ENCODE results near the gene MGST3. TPM values are rescaled to one million over a fixed set of nuclear protein-coding genes. Genes with fewer than 3 reads are reported as not detected.

Gene MGST3
- total RNA-seq, 2 donors from 2014 or later = 113 to 147 TPM

GRCh38 chr1:165674599-165674998 is 43.6 kb downstream of the MGST3 start:
- WGBS, 2 experiments (ENCODE audit: insufficient coverage in 1 of 2, insufficient read length in 1 of 2) = 89 to 94% methylated on average over 5 to 8 of the region's 8 CpGs
- no peaks in the 10 kb centered on the region for H3K4me1 Mint-ChIP-seq
- H3K36me3 Mint-ChIP-seq (ENCODE audit: low read depth) = peaks cover 70% of the 10 kb centered on the region

GRCh38 chr1:165675794-165676193 is 44.8 kb downstream of the MGST3 start:
- Mint-ChIP-seq H3K4me1 (no peaks in the 10 kb centered on the region), H3K36me3 (ENCODE audit: low read depth) (peaks cover 72% of the 10 kb centered on the region), H3K9me3 (peaks cover 17% of the 10 kb centered on the region), H3K4me3 (no peak overlapping the region), H3K27me3 (ENCODE audit: insufficient read depth) (no peaks in the 10 kb centered on the region), H3K27ac (no peak overlapping the region)
- H3K4me3 ChIP-seq (ENCODE audit: low read length) = no peak overlapping the region
- no peak overlapping the region for H3K9ac ChIP-seq (ENCODE audit: extremely low read depth, low read length, poor library complexity, severe bottlenecking)
- no peaks in the 10 kb centered on the region for H3K4me1 ChIP-seq (ENCODE audit: control insufficient read depth, insufficient read depth, low read length)
- H3K27me3 ChIP-seq (ENCODE audit: control insufficient read depth, insufficient read depth, low read length, poor library complexity, severe bottlenecking) = no peaks in the 10 kb centered on the region
- H3K36me3 ChIP-seq (ENCODE audit: control insufficient read depth, insufficient read depth, low read length) = peaks cover 56% of the 10 kb centered on the region
- WGBS, 2 experiments (ENCODE audit: insufficient coverage in 1 of 2, insufficient read length in 1 of 2) = 100% methylated on average over 1 of the region's 1 CpG; no CpG with 5 or more reads in 1 of the 2 experiments
- H3K27ac ChIP-seq (ENCODE audit: low read depth, low read length) = no peak overlapping the region
- DNase-seq = no peak
- TF ChIP-seq CTCF (conservative IDR thresholded peaks at IDR 0.05) = no peak
- H3K9me3 ChIP-seq (ENCODE audit: control insufficient read depth, low read length) = peaks cover 24% of the 10 kb centered on the region

More at GRCh38 chr1:165674599-165674998, 43.6 kb downstream of the MGST3 start:
- peaks cover 15% of the 10 kb centered on the region for H3K9me3 Mint-ChIP-seq
- H3K36me3 ChIP-seq (ENCODE audit: control insufficient read depth, insufficient read depth, low read length) = peaks cover 46% of the 10 kb centered on the region
- H3K4me1 ChIP-seq (ENCODE audit: control insufficient read depth, insufficient read depth, low read length) = no peaks in the 10 kb centered on the region
- DNase-seq = no peak
- H3K27me3 Mint-ChIP-seq (ENCODE audit: insufficient read depth) = no peaks in the 10 kb centered on the region
- peaks cover 13% of the 10 kb centered on the region for H3K9me3 ChIP-seq (ENCODE audit: control insufficient read depth, low read length)
- no peaks in the 10 kb centered on the region for H3K27me3 ChIP-seq (ENCODE audit: control insufficient read depth, insufficient read depth, low read length, poor library complexity, severe bottlenecking)
- H3K4me3 ChIP-seq (ENCODE audit: low read length) = no peak overlapping the region
- H3K9ac ChIP-seq (ENCODE audit: extremely low read depth, low read length, poor library complexity, severe bottlenecking) = no peak overlapping the region
- H3K4me3 Mint-ChIP-seq = no peak overlapping the region
- no peak overlapping the region for H3K27ac ChIP-seq (ENCODE audit: low read depth, low read length)
- TF ChIP-seq CTCF (conservative IDR thresholded peaks at IDR 0.05) = no peak
- H3K27ac Mint-ChIP-seq = no peak overlapping the region

GRCh38 chr1:165678509-165678908 is 47.5 kb downstream of the MGST3 start:
- Histone ChIP-seq H3K4me3 (ENCODE audit: low read length) (no peak overlapping the region), H3K27me3 (ENCODE audit: control insufficient read depth, insufficient read depth, low read length, poor library complexity, severe bottlenecking) (no peaks in the 10 kb centered on the region), H3K4me1 (ENCODE audit: control insufficient read depth, insufficient read depth, low read length) (no peaks in the 10 kb centered on the region), H3K9me3 (ENCODE audit: control insufficient read depth, low read length) (peaks cover 36% of the 10 kb centered on the region), H3K27ac (ENCODE audit: low read depth, low read length) (no peak overlapping the region), H3K36me3 (ENCODE audit: control insufficient read depth, insufficient read depth, low read length) (peaks cover 59% of the 10 kb centered on the region), H3K9ac (ENCODE audit: extremely low read depth, low read length, poor library complexity, severe bottlenecking) (no peak overlapping the region)
- Mint-ChIP-seq H3K4me1 (peaks cover 2% of the 10 kb centered on the region), H3K4me3 (no peak overlapping the region), H3K27me3 (ENCODE audit: insufficient read depth) (no peaks in the 10 kb centered on the region), H3K36me3 (ENCODE audit: low read depth) (peaks cover 73% of the 10 kb centered on the region), H3K27ac (no peak overlapping the region), H3K9me3 (peaks cover 21% of the 10 kb centered on the region)
- 7% methylated on average over 2 of the region's 2 CpGs; no CpG with 5 or more reads in 1 of the 2 experiments for WGBS, 2 experiments (ENCODE audit: insufficient coverage in 1 of 2, insufficient read length in 1 of 2)
- no peak for TF ChIP-seq CTCF (conservative IDR thresholded peaks at IDR 0.05)
- no peak for DNase-seq
